ENCODE results near the gene FGF19. TPM values are rescaled to one million over a fixed set of nuclear protein-coding genes. Genes with fewer than 3 reads are reported as not detected.

Gene FGF19
- total RNA-seq, 1 donor from 2014 or later, result not detected

GRCh38 chr11:69718147-69718546, 14.3 kb upstream of the FGF19 start:
- peak; percentile 34 for DNase-seq (ENCODE audit: low read depth)

GRCh38 chr11:69716891-69717747, 13.3 kb upstream of the FGF19 start:
- no peak for DNase-seq (ENCODE audit: low read depth)

- no peak for DNase-seq (ENCODE audit: low read depth)
Observed at GRCh38 chr11:69716099-69716498, 12.3 kb upstream of the FGF19 start.

- DNase-seq (ENCODE audit: low read depth), result no peak
Observed at GRCh38 chr11:69715446-69715845, 11.6 kb upstream of the FGF19 start.

- DNase-seq (ENCODE audit: low read depth), result no peak
Observed at GRCh38 chr11:69711822-69712801, 8.3 kb upstream of the FGF19 start.

GRCh38 chr11:69708736-69709401, 5.0 kb upstream of the FGF19 start:
- no peak for DNase-seq (ENCODE audit: low read depth)

- DNase-seq (ENCODE audit: low read depth), result no peak
Observed at GRCh38 chr11:69707176-69707575, 3.4 kb upstream of the FGF19 start.

- DNase-seq (ENCODE audit: low read depth), result no peak
Observed at GRCh38 chr11:69705901-69706787, 2.3 kb upstream of the FGF19 start.

GRCh38 chr11:69705351-69705811, 1.6 kb upstream of the FGF19 start:
- no peak for DNase-seq (ENCODE audit: low read depth)

- no peak for DNase-seq (ENCODE audit: low read depth)
Observed at GRCh38 chr11:69704508-69705253, 859 bp upstream of the FGF19 start.

- DNase-seq (ENCODE audit: low read depth), result no peak
Observed at GRCh38 chr11:69703453-69703767, 412 bp downstream of the FGF19 start.

- DNase-seq (ENCODE audit: low read depth), result no peak
Observed at GRCh38 chr11:69702769-69703452, 911 bp downstream of the FGF19 start.

GRCh38 chr11:69702239-69702691, 1.6 kb downstream of the FGF19 start:
- no peak for DNase-seq (ENCODE audit: low read depth)

- peak; percentile 78 for DNase-seq (ENCODE audit: low read depth)
Observed at GRCh38 chr11:69700278-69701140, 3.3 kb downstream of the FGF19 start.

- DNase-seq (ENCODE audit: low read depth), result no peak
Observed at GRCh38 chr11:69699213-69699612, 4.6 kb downstream of the FGF19 start.

GRCh38 chr11:69698362-69698761, 5.5 kb downstream of the FGF19 start:
- DNase-seq (ENCODE audit: low read depth), result no peak

- no peak for DNase-seq (ENCODE audit: low read depth)
Observed at GRCh38 chr11:69697861-69698260, 6.0 kb downstream of the FGF19 start.

GRCh38 chr11:69697469-69697843, 6.4 kb downstream of the FGF19 start:
- no peak for DNase-seq (ENCODE audit: low read depth)

Measured in myocyte (in vitro differentiated cells).